ENCODE data around the gene ATIC.

The ATIC gene

DNA sequence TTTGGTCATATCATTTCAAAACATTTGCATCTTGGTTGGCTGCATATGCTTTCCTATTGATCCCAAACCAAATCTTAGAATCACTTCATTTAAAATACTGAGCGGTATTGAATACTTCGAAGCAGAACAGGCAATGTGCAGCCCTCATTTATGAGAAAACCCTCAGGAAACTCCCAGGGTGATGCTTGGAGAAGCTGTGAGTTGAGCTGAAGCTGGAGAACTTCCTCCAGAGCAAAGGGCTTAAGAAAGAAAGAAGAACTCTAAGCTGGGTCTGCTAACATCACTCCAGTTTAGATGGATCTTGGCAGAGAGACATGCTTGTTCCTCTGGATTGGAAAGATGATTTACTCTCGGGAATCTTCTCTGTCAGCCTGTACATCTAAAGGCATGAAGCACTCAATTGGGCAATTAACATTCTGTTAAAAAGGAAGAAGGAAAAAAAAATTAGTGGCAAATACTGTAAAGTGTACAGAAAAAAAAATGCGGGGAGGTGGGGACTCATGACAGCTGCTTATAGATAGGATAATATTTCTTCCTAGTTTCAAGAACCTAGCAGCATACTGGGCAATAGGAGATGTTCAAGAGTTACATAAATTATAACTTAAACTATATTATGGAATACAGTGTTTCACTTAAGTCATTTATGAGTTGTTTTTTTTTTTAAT is 49.5 kb downstream of the ATIC start:
- DNase-seq (ENCODE audit: low read depth in 3 of 3), result no peak

GRCh38 chr2:215361876-215362561 is 50.2 kb downstream of the ATIC start:
- DNase-seq (ENCODE audit: low read depth in 3 of 3), result no peak

- no peak for DNase-seq (ENCODE audit: low read depth in 3 of 3)
Measured at GRCh38 chr2:215362562-215362904, 50.7 kb downstream of the ATIC start.

- DNase-seq (ENCODE audit: low read depth in 3 of 3), result no peak
Measured at GRCh38 chr2:215363039-215363438, 51.2 kb downstream of the ATIC start.

DNA sequence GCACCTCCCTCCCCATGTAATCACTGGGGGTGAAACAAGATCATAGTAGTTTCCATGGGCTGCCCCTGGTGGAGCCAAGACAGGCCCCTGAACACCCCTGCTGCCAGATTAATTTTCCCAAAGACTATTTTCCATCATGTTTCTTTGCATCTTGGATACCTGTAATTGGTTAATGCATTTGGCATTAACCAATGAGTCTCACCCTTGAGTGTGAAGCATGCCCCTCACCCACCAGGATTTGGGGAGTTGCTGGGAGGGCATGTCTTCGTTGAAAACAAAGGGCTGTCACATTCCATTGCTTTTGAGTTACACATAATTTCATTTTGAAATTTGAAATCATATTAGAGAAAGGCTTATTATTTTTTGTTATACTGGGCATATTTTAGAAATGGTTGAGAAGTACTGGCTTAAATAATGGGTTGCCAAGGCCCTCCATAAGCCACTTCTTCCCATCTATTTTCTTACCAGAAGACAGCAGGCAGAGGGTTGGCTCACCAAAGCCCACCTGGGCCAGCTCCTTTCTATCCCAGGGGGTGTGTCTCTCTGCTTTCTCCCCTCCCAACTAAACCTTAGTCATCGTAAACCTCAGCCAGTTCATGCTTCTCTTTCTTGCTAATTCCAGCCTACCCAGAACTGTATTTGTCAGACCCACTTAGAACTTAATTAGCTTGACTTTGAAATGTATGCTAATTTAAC is 51.8 kb downstream of the ATIC start:
- DNase-seq (ENCODE audit: low read depth in 3 of 3), result no peak

GRCh38 chr2:215364157-215365155 is 52.6 kb downstream of the ATIC start:
- DNase-seq (ENCODE audit: low read depth in 3 of 3), result no peak

GRCh38 chr2:215365184-215365658 is 53.4 kb downstream of the ATIC start:
- DNase-seq (ENCODE audit: low read depth in 3 of 3), result no peak

DNA sequence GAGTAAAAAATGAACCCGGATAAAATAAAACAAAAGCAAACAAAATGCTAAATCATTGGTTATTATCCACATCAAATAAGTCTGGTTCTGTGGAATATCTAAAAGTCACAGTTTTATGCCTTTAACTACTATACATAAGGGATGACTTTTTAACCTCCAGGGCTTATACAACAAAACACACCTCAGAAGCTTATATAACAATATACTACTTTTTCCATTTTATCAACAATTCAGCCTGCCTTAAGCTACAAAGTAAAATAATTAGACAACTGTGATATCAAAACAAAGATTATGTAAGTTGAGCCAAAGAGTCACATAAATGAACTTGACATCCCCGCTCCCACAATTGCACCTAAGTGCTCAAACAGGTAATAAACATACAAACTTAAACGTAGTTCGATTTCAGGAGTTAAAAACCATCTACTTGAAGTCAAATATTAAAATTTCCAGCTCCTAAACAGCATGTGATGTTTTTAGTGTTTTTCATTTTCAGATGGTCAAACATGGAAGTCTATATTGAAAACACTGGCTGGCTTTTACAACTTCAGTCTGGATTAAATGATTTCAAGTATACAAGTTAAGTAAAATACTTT is 54.7 kb downstream of the ATIC start:
- DNase-seq (ENCODE audit: low read depth in 3 of 3), result no peak

DNA sequence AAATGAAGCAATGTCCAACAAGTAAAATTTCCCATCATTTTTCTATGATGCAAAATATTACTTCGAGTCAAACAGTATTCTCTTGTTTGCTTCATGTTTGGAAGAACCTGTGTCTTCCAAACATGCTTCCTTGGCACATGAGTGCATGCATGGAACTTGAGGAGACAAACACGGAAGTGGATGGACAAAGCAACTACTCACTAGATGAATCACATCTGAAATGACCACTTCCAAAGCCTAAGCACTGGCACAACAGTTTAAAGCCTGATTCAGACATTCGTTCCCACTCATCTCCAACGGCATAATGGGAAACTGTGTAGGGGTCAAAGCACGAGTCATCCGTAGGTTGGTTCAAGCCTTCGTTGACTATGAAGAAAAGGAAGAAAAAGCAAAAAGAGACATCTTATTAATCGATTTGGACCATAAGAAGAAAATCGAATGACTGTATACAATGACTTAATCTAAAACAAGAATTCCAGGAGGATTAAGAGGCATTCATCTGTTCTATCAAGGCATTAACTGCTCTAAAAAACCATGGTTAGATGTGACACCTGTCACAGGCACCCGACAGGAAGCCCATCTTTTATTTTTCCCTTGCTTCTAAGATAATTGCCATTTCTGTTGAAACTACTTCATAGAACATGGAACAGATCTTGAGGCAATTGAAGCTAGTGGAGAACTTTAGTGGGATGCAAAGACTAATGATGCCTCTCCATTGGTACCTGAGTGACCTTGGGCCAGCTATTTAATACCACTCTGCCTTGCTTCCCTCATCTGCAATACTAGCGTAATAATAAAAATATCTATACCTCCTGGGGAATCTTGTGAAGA is 56.0 kb downstream of the ATIC start:
- DNase-seq (ENCODE audit: low read depth in 3 of 3), result no peak

GRCh38 chr2:215368493-215368809 is 56.6 kb downstream of the ATIC start:
- no peak for DNase-seq (ENCODE audit: low read depth in 3 of 3)

DNA sequence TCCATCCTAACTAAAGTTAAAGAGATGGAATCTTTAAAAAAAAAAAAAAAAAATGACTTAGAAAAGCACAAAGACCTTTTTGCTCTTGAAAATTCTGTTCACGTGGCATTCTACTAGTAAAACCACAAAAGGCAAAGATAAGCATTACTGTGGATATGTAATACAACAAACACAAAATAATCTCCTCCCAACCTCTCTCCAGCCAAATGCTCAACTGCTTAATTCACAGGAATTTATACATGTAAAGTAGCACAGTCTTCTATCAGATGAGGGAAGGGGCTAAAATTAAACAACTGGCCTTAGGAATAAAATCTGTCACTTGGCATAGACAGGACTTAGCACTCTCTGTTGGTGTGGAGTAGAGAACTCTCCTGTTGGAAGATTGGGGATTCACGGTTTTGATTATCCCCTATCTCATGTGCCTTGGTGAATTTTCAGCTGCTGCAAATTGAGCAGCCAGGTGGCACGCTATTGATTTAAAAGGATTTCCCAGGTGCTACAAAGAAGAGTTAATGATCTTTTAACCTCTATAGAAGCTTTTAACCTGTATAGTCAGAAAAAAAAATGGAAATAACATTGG is 57.4 kb downstream of the ATIC start:
- no peak for DNase-seq (ENCODE audit: low read depth in 3 of 3)

DNA sequence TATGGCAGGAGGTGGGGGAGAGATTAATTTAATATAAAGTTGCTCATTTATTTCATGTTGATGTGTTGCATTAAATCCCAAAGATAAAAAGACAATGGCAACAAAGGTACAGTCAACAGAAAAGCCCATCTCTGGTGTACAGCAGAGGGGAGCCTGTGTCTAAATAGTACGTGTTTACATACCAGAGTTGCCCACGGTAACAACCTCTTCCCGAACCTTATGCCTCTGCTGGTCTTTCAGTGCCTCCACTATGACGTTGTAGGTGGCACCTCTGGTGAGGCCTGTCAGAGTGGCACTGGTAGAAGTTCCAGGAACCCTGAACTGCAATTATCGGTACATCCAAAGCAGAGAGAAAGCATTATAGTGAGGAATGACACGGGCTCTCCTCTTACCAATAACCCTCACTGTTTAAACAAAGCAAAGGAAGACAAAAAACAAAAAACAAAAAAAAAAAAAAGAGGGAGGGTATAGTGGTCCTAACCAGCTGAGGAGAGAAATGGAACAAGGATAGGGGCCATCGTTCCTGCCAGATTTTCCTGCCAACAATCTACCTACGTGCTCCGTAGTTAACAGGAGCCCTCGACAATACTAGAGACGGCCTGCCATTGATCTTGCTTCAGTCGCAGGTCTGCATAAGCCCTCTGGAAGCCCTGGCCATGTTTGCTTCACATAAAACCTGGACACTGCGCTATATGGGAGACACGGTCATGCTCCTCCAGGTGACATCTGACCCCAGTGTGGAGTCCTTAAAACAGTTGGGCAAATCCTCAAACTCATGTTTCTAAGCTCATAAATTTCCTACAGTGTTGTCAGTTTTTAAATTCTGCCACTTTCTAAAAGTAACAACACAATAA is 58.5 kb downstream of the ATIC start:
- no peak for DNase-seq (ENCODE audit: low read depth in 3 of 3)

- DNase-seq (ENCODE audit: low read depth in 3 of 3), result no peak
Measured at GRCh38 chr2:215371915-215372897, 60.3 kb downstream of the ATIC start.

- DNase-seq (ENCODE audit: low read depth in 3 of 3), result no peak
Measured at GRCh38 chr2:215372968-215373649, 61.2 kb downstream of the ATIC start.

DNA sequence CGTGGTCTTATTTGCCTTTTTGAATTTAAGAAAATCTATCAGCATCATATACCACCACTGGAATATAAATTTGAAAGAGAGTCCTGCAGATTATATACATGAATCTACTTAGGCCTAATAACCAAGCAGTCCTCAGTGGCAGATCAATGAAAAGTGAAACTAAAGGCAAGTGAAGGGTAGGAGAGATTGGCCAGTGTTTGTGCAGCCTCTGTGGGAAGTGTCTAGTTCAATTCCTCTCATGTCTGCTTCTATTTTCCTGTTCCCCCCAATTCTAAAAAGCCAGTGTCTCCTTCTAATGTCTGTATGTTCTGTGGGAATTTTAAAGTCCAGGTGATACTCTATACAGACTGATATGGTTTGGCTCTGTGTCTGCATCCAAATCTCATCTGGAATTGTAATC is 62.1 kb downstream of the ATIC start:
- DNase-seq (ENCODE audit: low read depth in 3 of 3), result no peak

- no peak for DNase-seq (ENCODE audit: low read depth in 3 of 3)
Measured at GRCh38 chr2:215374642-215375466, 63.0 kb downstream of the ATIC start.

GRCh38 chr2:215375467-215375830 is 63.6 kb downstream of the ATIC start:
- DNase-seq (ENCODE audit: low read depth in 3 of 3), result no peak

Measured in stimulated activated CD4-positive, alpha-beta T cell treated with anti-CD3 and anti-CD28 coated beads, TNF-alpha, amount 100 ng/mL, for 48 hours (primary cell).